HEK293 (cell line): ENCODE results near the gene VSTM2B.

Experiments
- EGR2 ChIP-seq: fragments of 450-650 bp; formaldehyde crosslinking; IDR thresholded peaks from 2 replicates; pipeline ENCODE4 v1.5.1; 2016; ENCODE audit warnings: low read depth, missing biosample characterization, missing genetic modification characterization
- GFI1B ChIP-seq: fragments of 450-650 bp; formaldehyde crosslinking; IDR thresholded peaks from 2 replicates; pipeline ENCODE4 v1.5.1; 2016; ENCODE audit warnings: missing biosample characterization, missing genetic modification characterization
- SP7 ChIP-seq: fragments of 450-650 bp; formaldehyde crosslinking; IDR thresholded peaks from 2 replicates; pipeline ENCODE4 v1.5.1; 2016; ENCODE audit warnings: missing biosample characterization, missing genetic modification characterization
- ZFHX2 ChIP-seq: fragments of 450-650 bp; formaldehyde crosslinking; conservative IDR thresholded peaks from 2 replicates; pipeline ENCODE4 v1.5.1; 2016; ENCODE audit warnings: missing biosample characterization, missing genetic modification characterization
- ZFP41 ChIP-seq: fragments of 450-650 bp; formaldehyde crosslinking; IDR thresholded peaks from 2 replicates; pipeline ENCODE4 v1.5.1; 2016; ENCODE audit warnings: missing biosample characterization, missing genetic modification characterization, borderline replicate concordance
- ZNF133 ChIP-seq: fragments of 450-650 bp; formaldehyde crosslinking; IDR thresholded peaks from 2 replicates; pipeline ENCODE4 v1.5.1; 2016; ENCODE audit warnings: missing biosample characterization, missing genetic modification characterization
- ZNF16 ChIP-seq: fragments of 450-650 bp; formaldehyde crosslinking; IDR thresholded peaks from 2 replicates; pipeline ENCODE4 v1.5.1; 2016; ENCODE audit warnings: low read depth, missing biosample characterization, missing genetic modification characterization
- ZNF19 ChIP-seq: fragments of 450-650 bp; formaldehyde crosslinking; IDR thresholded peaks from 2 replicates; pipeline ENCODE4; 2016; ENCODE audit warnings: missing biosample characterization, missing genetic modification characterization, low read depth
- ZNF341 ChIP-seq: fragments of 450-650 bp; formaldehyde crosslinking; IDR thresholded peaks from 2 replicates; pipeline ENCODE4; 2016; ENCODE audit warnings: low read depth, missing biosample characterization, missing genetic modification characterization
- ZNF548 ChIP-seq: fragments of 450-650 bp; formaldehyde crosslinking; IDR thresholded peaks from 2 replicates; pipeline ENCODE4 v1.5.1; 2016; ENCODE audit warnings: missing biosample characterization, missing genetic modification characterization
- ZSCAN30 ChIP-seq: fragments of 450-650 bp; IDR thresholded peaks from 2 replicates; pipeline ENCODE4 v1.5.1; 2018; ENCODE audit warnings: missing biosample characterization, mild to moderate bottlenecking, missing genetic modification characterization, moderate library complexity
- TF ChIP-seq, protein P1 (sequence below): fragments of 450-650 bp; formaldehyde crosslinking; IDR thresholded peaks from 2 replicates; pipeline ENCODE4 v1.5.1; 2017; ENCODE audit warnings: missing biosample characterization, mild to moderate bottlenecking, missing genetic modification characterization, moderate library complexity
- TF ChIP-seq, protein P2 (sequence below): fragments of 450-650 bp; formaldehyde crosslinking; IDR thresholded peaks from 2 replicates; pipeline ENCODE4 v1.5.1; 2016; ENCODE audit warnings: missing biosample characterization, missing genetic modification characterization, borderline replicate concordance
- TF ChIP-seq, protein P3 (sequence below): fragments of 450-650 bp; formaldehyde crosslinking; IDR thresholded peaks from 2 replicates; pipeline ENCODE4 v1.5.1; 2016; ENCODE audit warnings: missing biosample characterization, missing genetic modification characterization
- TF ChIP-seq, protein P4 (sequence below): fragments of 450-650 bp; formaldehyde crosslinking; IDR thresholded peaks from 2 replicates; pipeline ENCODE4 v1.5.1; 2016; ENCODE audit warnings: missing biosample characterization, missing genetic modification characterization
- TF ChIP-seq, protein P5 (sequence below): fragments of 450-650 bp; formaldehyde crosslinking; IDR thresholded peaks from 2 replicates; pipeline ENCODE4 v1.5.1; 2017; ENCODE audit warnings: missing biosample characterization, missing genetic modification characterization
- TF ChIP-seq, protein P6 (sequence below): fragments of 450-650 bp; formaldehyde crosslinking; IDR thresholded peaks from 2 replicates; pipeline ENCODE4 v1.5.1; 2016; ENCODE audit warnings: missing biosample characterization, missing genetic modification characterization

The VSTM2B gene

DNA sequence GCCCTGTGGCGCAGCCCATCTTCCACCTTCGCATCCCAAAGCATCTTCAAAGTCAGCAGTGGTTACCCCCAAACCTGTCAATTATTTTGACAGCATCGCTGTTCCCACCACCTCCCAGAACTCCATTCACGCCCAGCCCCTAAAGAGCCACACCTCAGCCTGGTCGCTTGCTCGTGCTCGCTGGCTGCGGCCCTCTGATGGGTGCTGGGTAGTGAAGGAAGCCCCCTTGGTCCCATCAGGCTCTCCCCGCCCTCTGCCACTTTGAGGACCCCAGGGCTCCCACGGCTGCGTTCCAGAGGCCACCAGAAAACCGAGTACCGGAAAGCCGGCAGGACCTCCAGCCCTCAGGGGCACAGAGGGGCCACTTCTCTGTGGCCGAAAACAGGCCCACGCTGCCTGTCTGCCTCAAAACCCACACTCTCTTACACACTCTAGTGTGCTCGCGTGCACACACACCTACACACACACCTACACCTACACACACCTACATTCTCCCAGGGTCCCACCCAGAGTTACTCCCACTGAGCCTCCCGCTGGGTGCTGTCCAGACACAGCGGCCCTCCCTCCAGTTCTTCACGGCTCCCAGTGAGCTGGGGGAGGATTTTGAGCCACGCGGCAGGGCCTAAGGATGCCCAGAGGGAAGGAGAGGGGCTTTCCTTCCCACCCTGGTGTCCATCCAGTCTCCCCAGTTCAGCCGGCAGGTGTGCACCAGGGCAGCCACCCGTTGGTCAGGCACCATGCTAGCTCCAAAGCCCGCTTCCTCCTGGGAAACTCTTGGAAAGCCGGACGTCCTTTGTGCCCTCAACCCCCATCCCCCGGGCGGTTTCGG is 1.9 kb downstream of the VSTM2B start (continued):
- TF ChIP-seq, protein P1, sequence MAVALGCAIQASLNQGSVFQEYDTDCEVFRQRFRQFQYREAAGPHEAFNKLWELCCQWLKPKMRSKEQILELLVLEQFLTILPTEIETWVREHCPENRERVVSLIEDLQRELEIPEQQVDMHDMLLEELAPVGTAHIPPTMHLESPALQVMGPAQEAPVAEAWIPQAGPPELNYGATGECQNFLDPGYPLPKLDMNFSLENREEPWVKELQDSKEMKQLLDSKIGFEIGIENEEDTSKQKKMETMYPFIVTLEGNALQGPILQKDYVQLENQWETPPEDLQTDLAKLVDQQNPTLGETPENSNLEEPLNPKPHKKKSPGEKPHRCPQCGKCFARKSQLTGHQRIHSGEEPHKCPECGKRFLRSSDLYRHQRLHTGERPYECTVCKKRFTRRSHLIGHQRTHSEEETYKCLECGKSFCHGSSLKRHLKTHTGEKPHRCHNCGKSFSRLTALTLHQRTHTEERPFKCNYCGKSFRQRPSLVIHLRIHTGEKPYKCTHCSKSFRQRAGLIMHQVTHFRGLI (tag by site-specific recombination), result no peak
- TF ChIP-seq EGR2 (tag by site-specific recombination) (peak; percentile 99), ZFHX2 (tag by site-specific recombination) (peak; percentile 100), ZNF16 (tag by site-specific recombination) (no peak), ZFP41 (tag by site-specific recombination) (0 out of 2 replicates have a peak, but pooled peaks have one; percentile 12), ZSCAN30 (tag by site-specific recombination) (no peak), ZNF341 (tag by site-specific recombination) (peak; percentile 86), GFI1B (tag by site-specific recombination) (no peak), ZNF548 (tag by site-specific recombination) (no peak), SP7 (tag by site-specific recombination) (0 out of 2 replicates have a peak, but pooled peaks have one; percentile 47), ZNF19 (tag by site-specific recombination) (no peak), ZNF133 (tag by site-specific recombination) (0 out of 2 replicates have a peak, but pooled peaks have one; percentile 14)
- TF ChIP-seq, protein P2, sequence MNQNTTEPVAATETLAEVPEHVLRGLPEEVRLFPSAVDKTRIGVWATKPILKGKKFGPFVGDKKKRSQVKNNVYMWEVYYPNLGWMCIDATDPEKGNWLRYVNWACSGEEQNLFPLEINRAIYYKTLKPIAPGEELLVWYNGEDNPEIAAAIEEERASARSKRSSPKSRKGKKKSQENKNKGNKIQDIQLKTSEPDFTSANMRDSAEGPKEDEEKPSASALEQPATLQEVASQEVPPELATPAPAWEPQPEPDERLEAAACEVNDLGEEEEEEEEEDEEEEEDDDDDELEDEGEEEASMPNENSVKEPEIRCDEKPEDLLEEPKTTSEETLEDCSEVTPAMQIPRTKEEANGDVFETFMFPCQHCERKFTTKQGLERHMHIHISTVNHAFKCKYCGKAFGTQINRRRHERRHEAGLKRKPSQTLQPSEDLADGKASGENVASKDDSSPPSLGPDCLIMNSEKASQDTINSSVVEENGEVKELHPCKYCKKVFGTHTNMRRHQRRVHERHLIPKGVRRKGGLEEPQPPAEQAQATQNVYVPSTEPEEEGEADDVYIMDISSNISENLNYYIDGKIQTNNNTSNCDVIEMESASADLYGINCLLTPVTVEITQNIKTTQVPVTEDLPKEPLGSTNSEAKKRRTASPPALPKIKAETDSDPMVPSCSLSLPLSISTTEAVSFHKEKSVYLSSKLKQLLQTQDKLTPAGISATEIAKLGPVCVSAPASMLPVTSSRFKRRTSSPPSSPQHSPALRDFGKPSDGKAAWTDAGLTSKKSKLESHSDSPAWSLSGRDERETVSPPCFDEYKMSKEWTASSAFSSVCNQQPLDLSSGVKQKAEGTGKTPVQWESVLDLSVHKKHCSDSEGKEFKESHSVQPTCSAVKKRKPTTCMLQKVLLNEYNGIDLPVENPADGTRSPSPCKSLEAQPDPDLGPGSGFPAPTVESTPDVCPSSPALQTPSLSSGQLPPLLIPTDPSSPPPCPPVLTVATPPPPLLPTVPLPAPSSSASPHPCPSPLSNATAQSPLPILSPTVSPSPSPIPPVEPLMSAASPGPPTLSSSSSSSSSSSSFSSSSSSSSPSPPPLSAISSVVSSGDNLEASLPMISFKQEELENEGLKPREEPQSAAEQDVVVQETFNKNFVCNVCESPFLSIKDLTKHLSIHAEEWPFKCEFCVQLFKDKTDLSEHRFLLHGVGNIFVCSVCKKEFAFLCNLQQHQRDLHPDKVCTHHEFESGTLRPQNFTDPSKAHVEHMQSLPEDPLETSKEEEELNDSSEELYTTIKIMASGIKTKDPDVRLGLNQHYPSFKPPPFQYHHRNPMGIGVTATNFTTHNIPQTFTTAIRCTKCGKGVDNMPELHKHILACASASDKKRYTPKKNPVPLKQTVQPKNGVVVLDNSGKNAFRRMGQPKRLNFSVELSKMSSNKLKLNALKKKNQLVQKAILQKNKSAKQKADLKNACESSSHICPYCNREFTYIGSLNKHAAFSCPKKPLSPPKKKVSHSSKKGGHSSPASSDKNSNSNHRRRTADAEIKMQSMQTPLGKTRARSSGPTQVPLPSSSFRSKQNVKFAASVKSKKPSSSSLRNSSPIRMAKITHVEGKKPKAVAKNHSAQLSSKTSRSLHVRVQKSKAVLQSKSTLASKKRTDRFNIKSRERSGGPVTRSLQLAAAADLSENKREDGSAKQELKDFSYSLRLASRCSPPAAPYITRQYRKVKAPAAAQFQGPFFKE (tag by site-specific recombination), result 0 out of 2 replicates have a peak, but pooled peaks have one; percentile 22
- TF ChIP-seq, protein P3, sequence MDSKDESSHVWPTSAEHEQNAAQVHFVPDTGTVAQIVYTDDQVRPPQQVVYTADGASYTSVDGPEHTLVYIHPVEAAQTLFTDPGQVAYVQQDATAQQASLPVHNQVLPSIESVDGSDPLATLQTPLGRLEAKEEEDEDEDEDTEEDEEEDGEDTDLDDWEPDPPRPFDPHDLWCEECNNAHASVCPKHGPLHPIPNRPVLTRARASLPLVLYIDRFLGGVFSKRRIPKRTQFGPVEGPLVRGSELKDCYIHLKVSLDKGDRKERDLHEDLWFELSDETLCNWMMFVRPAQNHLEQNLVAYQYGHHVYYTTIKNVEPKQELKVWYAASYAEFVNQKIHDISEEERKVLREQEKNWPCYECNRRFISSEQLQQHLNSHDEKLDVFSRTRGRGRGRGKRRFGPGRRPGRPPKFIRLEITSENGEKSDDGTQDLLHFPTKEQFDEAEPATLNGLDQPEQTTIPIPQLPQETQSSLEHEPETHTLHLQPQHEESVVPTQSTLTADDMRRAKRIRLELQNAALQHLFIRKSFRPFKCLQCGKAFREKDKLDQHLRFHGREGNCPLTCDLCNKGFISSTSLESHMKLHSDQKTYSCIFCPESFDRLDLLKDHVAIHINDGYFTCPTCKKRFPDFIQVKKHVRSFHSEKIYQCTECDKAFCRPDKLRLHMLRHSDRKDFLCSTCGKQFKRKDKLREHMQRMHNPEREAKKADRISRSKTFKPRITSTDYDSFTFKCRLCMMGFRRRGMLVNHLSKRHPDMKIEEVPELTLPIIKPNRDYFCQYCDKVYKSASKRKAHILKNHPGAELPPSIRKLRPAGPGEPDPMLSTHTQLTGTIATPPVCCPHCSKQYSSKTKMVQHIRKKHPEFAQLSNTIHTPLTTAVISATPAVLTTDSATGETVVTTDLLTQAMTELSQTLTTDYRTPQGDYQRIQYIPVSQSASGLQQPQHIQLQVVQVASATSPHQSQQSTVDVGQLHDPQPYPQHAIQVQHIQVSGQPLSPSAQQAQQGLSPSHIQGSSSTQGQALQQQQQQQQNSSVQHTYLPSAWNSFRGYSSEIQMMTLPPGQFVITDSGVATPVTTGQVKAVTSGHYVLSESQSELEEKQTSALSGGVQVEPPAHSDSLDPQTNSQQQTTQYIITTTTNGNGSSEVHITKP (tag by site-specific recombination), result peak; percentile 58
- TF ChIP-seq, protein P4, sequence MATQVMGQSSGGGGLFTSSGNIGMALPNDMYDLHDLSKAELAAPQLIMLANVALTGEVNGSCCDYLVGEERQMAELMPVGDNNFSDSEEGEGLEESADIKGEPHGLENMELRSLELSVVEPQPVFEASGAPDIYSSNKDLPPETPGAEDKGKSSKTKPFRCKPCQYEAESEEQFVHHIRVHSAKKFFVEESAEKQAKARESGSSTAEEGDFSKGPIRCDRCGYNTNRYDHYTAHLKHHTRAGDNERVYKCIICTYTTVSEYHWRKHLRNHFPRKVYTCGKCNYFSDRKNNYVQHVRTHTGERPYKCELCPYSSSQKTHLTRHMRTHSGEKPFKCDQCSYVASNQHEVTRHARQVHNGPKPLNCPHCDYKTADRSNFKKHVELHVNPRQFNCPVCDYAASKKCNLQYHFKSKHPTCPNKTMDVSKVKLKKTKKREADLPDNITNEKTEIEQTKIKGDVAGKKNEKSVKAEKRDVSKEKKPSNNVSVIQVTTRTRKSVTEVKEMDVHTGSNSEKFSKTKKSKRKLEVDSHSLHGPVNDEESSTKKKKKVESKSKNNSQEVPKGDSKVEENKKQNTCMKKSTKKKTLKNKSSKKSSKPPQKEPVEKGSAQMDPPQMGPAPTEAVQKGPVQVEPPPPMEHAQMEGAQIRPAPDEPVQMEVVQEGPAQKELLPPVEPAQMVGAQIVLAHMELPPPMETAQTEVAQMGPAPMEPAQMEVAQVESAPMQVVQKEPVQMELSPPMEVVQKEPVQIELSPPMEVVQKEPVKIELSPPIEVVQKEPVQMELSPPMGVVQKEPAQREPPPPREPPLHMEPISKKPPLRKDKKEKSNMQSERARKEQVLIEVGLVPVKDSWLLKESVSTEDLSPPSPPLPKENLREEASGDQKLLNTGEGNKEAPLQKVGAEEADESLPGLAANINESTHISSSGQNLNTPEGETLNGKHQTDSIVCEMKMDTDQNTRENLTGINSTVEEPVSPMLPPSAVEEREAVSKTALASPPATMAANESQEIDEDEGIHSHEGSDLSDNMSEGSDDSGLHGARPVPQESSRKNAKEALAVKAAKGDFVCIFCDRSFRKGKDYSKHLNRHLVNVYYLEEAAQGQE (tag by site-specific recombination), result peak; percentile 37; the same call in 1 of the 2 replicates
- TF ChIP-seq, protein P5, sequence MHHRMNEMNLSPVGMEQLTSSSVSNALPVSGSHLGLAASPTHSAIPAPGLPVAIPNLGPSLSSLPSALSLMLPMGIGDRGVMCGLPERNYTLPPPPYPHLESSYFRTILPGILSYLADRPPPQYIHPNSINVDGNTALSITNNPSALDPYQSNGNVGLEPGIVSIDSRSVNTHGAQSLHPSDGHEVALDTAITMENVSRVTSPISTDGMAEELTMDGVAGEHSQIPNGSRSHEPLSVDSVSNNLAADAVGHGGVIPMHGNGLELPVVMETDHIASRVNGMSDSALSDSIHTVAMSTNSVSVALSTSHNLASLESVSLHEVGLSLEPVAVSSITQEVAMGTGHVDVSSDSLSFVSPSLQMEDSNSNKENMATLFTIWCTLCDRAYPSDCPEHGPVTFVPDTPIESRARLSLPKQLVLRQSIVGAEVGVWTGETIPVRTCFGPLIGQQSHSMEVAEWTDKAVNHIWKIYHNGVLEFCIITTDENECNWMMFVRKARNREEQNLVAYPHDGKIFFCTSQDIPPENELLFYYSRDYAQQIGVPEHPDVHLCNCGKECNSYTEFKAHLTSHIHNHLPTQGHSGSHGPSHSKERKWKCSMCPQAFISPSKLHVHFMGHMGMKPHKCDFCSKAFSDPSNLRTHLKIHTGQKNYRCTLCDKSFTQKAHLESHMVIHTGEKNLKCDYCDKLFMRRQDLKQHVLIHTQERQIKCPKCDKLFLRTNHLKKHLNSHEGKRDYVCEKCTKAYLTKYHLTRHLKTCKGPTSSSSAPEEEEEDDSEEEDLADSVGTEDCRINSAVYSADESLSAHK, result no peak
- TF ChIP-seq, protein P6, sequence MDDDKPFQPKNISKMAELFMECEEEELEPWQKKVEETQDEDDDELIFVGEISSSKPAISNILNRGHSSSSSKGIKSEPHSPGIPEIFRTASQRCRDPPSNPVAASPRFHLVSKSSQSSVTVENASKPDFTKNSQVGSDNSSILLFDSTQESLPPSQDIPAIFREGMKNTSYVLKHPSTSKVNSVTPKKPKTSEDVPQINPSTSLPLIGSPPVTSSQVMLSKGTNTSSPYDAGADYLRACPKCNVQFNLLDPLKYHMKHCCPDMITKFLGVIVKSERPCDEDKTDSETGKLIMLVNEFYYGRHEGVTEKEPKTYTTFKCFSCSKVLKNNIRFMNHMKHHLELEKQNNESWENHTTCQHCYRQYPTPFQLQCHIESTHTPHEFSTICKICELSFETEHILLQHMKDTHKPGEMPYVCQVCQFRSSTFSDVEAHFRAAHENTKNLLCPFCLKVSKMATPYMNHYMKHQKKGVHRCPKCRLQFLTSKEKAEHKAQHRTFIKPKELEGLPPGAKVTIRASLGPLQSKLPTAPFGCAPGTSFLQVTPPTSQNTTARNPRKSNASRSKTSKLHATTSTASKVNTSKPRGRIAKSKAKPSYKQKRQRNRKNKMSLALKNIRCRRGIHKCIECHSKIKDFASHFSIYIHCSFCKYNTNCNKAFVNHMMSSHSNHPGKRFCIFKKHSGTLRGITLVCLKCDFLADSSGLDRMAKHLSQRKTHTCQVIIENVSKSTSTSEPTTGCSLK, result peak; percentile 31; the same call in 1 of the 2 replicates
